HG03066 (cell line): Measurements from ENCODE around the gene COPS6.
"Not testable (repeated sequence)": the region's sequence is repeated elsewhere in the genome, so short reads cannot be mapped to it uniquely, and the experiment has no call there.

ENCODE experiments used
- ATAC-seq: cut with Tn5 transposase; IDR thresholded peaks from one replicate; pipeline ENCODE4 v1.9.1; 2021; ENCODE audit warnings: low read depth; ENCODE audit not compliant: unreplicated experiment

Gene COPS6

GRCh38 chr7:100124301-100125230 lies 35.8 kb downstream of the COPS6 start:
- no peak for ATAC-seq

- peak; percentile 23 for ATAC-seq
Observed at GRCh38 chr7:100126239-100126930, 37.6 kb downstream of the COPS6 start.

GRCh38 chr7:100126931-100127865 lies 38.4 kb downstream of the COPS6 start, which contains the start of gene MBLAC1:
MBLAC1 (plus strand) TSS chr7:100126967; CDS start chr7:100127396, 429 bp downstream.
- peak; percentile 51 for ATAC-seq

GRCh38 chr7:100127866-100128636 lies 39.3 kb downstream of the COPS6 start:
- no peak for ATAC-seq

GRCh38 chr7:100128637-100128963 lies 39.8 kb downstream of the COPS6 start:
- no peak for ATAC-seq

GRCh38 chr7:100130220-100130607 lies 41.4 kb downstream of the COPS6 start:
- ATAC-seq, result not testable (repeated sequence)

- no peak for ATAC-seq
Observed at GRCh38 chr7:100130608-100131453, 42.1 kb downstream of the COPS6 start.

GRCh38 chr7:100132126-100132525 lies 43.4 kb downstream of the COPS6 start:
- no peak for ATAC-seq

- ATAC-seq, result no peak
Observed at GRCh38 chr7:100132697-100133151, 44.0 kb downstream of the COPS6 start.

GRCh38 chr7:100137851-100138760 lies 49.3 kb downstream of the COPS6 start:
- no peak for ATAC-seq

- ATAC-seq, result no peak
Observed at GRCh38 chr7:100141555-100141949, 52.8 kb downstream of the COPS6 start.
